ENCODE data around the gene FGD6. TPM values are rescaled to one million over a fixed set of nuclear protein-coding genes. Genes with fewer than 3 reads are reported as not detected.

The FGD6 gene
- total RNA-seq, 1 experiment from 2014 or later = 18.2 TPM

DNA sequence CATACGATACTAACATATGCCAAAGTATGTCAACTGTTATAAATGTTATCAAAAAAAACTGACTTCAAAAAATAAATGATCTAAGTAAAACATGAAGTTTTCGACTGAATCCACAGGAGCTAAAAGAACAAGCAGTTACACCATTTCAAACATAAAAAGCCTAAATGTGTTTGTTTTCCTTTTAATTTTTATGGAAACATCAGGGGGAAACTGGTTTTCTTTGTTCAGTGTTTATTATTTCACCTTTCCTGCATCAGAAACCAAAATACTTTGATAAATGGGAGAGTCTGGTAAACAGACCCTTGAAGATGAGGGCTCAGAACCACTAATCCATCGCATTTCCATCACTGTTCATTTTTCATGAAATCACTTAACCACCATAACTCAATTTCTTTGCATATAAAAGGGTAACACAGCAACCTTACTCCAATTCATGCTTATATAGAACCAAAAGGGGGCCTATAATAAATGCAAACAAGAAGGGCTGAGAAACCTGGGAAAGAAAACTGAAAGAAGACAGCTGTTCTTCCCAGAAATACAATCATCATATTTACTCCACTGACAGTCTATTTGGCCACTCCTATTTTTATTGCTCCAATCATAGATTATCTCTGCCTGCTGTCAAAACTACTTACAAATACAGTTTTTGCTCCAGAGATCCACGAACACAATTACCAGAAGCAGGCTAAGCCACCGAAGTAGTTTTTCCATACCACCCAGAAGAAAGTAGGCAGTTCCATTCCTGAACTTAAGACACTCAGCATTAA is 17.0 kb downstream of the FGD6 start:
- TF ChIP-seq EZH2phosphoT487 (IDR thresholded peaks at IDR 0.05; ENCODE audit: borderline replicate concordance) = no peak
- no peak for TF ChIP-seq SIN3A (IDR thresholded peaks at IDR 0.05; ENCODE audit: low read depth)
- no peak for TF ChIP-seq ELF1 (IDR thresholded peaks at IDR 0.05; ENCODE audit: borderline replicate concordance, low read depth)
- TF ChIP-seq CBX3 (IDR thresholded peaks at IDR 0.05; ENCODE audit: low read depth) = no peak
- no peak for TF ChIP-seq RAD21 (IDR thresholded peaks at IDR 0.05; ENCODE audit: low read depth)
- no peak for DNase-seq (ENCODE audit: low read depth, low spot score)
- H3K9me3 ChIP-seq (ENCODE audit: control insufficient read depth in 1 of 2, insufficient read depth in 1 of 2, low read depth in 1 of 2, low read length in 2 of 2) = no peaks in the 10 kb centered on the region
- no TSS peak for BruUV-seq (replicated peaks)
- no peak for ATAC-seq
- ChIA-PET POLR2A (interaction anchor here (0.6 kb wide), 1 partner anchor 252 kb away, joined by 3 read pairs; no protein-coding TSS in a partner anchor), CTCF (interaction anchor here (1.1 kb wide), 1 partner anchor 13 kb away, joined by 4 read pairs; no protein-coding TSS in a partner anchor), RAD21 (ENCODE audit: low non-redundant PET in 1 of 2, low total read pairs in 2 of 2, uncharacterized antibody in 2 of 2, unreplicated experiment in 2 of 2) (no interaction called here)
- H3K9ac ChIP-seq (ENCODE audit: low read length) = peak overlapping the region; percentile 54
- no peak overlapping the region for H2AFZ ChIP-seq (ENCODE audit: low read depth, low read length, poor library complexity, severe bottlenecking)
- H3K27ac ChIP-seq (ENCODE audit: low read depth, low read length) = peak overlapping the region; percentile 63; the same call in 1 of the 2 replicates
- peaks cover 49 to 60% of the 10 kb centered on the region in 2 experiments for H3K4me1 ChIP-seq (ENCODE audit: control insufficient read depth in 1 of 2, insufficient read depth in 2 of 2, low read length in 2 of 2)
- intact Hi-C loops (cut with micrococcal nuclease) = loop anchor here (5.0 kb wide), 1 partner anchor 83 kb away; no protein-coding TSS in a partner anchor
- H3K79me2 ChIP-seq (ENCODE audit: insufficient read depth, low read length) = peaks cover 57% of the 10 kb centered on the region
- H4K20me1 ChIP-seq (ENCODE audit: insufficient read depth) = no peaks in the 10 kb centered on the region
- H3K36me3 ChIP-seq (ENCODE audit: control insufficient read depth in 1 of 2, insufficient read depth in 2 of 2, low read length in 2 of 2) = no peaks in the 10 kb centered on the region; a peak in 1 of 4 replicates
- H3K4me2 ChIP-seq (ENCODE audit: low read length) = peak overlapping the region; percentile 78
- H3K4me3 ChIP-seq (replicated peaks in 1 of 2; ENCODE audit: low read depth in 1 of 2, low read length in 2 of 2) = peak overlapping the region; percentile 2 to 29; a peak in 3 of 4 replicates
- no peaks in the 10 kb centered on the region for H3K27me3 ChIP-seq (ENCODE audit: insufficient read depth, low read length)
- H3K9me2 ChIP-seq (ENCODE audit: insufficient read depth) = no peaks in the 10 kb centered on the region

DNA sequence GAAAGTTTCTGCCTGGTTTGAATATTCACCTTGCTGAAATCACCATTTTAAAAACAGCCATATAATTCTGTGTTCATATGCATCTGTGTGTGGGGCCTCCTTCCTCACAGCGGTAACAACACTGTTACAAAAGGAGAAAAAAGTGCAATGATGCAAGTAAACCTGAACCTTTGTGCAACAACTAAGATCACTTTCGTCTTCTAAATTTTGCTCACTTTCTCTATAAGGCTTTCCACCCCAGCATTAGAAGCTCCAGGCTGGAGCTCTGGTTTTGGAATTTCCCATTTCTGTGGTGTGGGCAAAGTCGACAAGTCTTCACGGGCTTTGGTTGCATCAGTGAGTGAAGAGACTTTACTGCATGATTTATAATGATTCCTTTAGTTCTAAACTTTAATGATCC is 18.4 kb downstream of the FGD6 start:
- Histone ChIP-seq H3K4me3 (replicated peaks in 1 of 2; ENCODE audit: low read depth in 1 of 2, low read length in 2 of 2) (no peak overlapping the region), H3K36me3 (ENCODE audit: control insufficient read depth in 1 of 2, insufficient read depth in 2 of 2, low read length in 2 of 2) (no peaks in the 10 kb centered on the region; a peak in 1 of 4 replicates), H3K27me3 (ENCODE audit: insufficient read depth, low read length) (no peaks in the 10 kb centered on the region), H2AFZ (ENCODE audit: low read depth, low read length, poor library complexity, severe bottlenecking) (no peak overlapping the region), H3K9me3 (ENCODE audit: control insufficient read depth in 1 of 2, insufficient read depth in 1 of 2, low read depth in 1 of 2, low read length in 2 of 2) (no peaks in the 10 kb centered on the region), H3K4me2 (ENCODE audit: low read length) (no peak overlapping the region), H3K9me2 (ENCODE audit: insufficient read depth) (no peaks in the 10 kb centered on the region), H3K79me2 (ENCODE audit: insufficient read depth, low read length) (peaks cover 60% of the 10 kb centered on the region), H3K4me1 (ENCODE audit: control insufficient read depth in 1 of 2, insufficient read depth in 2 of 2, low read length in 2 of 2) (peaks cover 40 to 47% of the 10 kb centered on the region in 2 experiments), H4K20me1 (ENCODE audit: insufficient read depth) (no peaks in the 10 kb centered on the region), H3K9ac (ENCODE audit: low read length) (no peak overlapping the region), H3K27ac (ENCODE audit: low read depth, low read length) (no peak overlapping the region)
- intact Hi-C loops (cut with micrococcal nuclease) = no loop called here
- TF ChIP-seq EZH2 (IDR thresholded peaks at IDR 0.05) = no peak
- TF ChIP-seq, protein P1, sequence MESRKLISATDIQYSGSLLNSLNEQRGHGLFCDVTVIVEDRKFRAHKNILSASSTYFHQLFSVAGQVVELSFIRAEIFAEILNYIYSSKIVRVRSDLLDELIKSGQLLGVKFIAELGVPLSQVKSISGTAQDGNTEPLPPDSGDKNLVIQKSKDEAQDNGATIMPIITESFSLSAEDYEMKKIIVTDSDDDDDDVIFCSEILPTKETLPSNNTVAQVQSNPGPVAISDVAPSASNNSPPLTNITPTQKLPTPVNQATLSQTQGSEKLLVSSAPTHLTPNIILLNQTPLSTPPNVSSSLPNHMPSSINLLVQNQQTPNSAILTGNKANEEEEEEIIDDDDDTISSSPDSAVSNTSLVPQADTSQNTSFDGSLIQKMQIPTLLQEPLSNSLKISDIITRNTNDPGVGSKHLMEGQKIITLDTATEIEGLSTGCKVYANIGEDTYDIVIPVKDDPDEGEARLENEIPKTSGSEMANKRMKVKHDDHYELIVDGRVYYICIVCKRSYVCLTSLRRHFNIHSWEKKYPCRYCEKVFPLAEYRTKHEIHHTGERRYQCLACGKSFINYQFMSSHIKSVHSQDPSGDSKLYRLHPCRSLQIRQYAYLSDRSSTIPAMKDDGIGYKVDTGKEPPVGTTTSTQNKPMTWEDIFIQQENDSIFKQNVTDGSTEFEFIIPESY (IDR thresholded peaks at IDR 0.05; ENCODE audit: extremely low read depth, insufficient replicate concordance, low read length) = no peak
- no peak for TF ChIP-seq YY1 (IDR thresholded peaks at IDR 0.05; ENCODE audit: extremely low read depth, insufficient replicate concordance, low read depth, low read length)
- no peak for TF ChIP-seq SRF (IDR thresholded peaks at IDR 0.05; ENCODE audit: low read depth)
- no peak for TF ChIP-seq CBX3 (IDR thresholded peaks at IDR 0.05; ENCODE audit: low read depth)
- no peak for TF ChIP-seq FOSL1 (IDR thresholded peaks at IDR 0.05; ENCODE audit: low read depth)
- TF ChIP-seq CEBPB (IDR thresholded peaks at IDR 0.05; ENCODE audit: low read depth) = no peak
- no peak for TF ChIP-seq SIN3A (IDR thresholded peaks at IDR 0.05; ENCODE audit: low read depth)
- TF ChIP-seq POLR2A (IDR thresholded peaks at IDR 0.05; ENCODE audit: borderline replicate concordance, extremely low read depth, insufficient read depth, insufficient read length) = no peak
- no peak for DNase-seq (ENCODE audit: low read depth, low spot score)
- BruUV-seq (replicated peaks) = no TSS peak
- no peak for ATAC-seq
- POLR2A ChIA-PET = no interaction called here
- CTCF ChIA-PET = interaction anchor here (1.1 kb wide), 1 partner anchor 11 kb away, joined by 4 read pairs; no protein-coding TSS in a partner anchor
- RAD21 ChIA-PET (ENCODE audit: low non-redundant PET in 1 of 2, low total read pairs in 2 of 2, uncharacterized antibody in 2 of 2, unreplicated experiment in 2 of 2) = no interaction called here
